Urothelium cell line (cell line): Measurements from ENCODE around the gene NPW.
"Not testable (repeated sequence)": the region's sequence is repeated elsewhere in the genome, so short reads cannot be mapped to it uniquely, and the experiment has no call there.

Experiments used
- DNase-seq: peaks from one replicate; pipeline ENCODE4 v3.0.0; 2011; ENCODE audit warnings: low spot score, mixed read lengths
- FAIRE-seq: peaks from 2 replicates; lab custom pipeline; 2011; peaks lifted over from hg19 to GRCh38; lab: Jason Lieb, UNC

NPW gene

GRCh38 chr16:2001456-2002355, 17.9 kb upstream of the NPW start:
- FAIRE-seq, result peak; percentile 72

GRCh38 chr16:2002406-2003230, 17.0 kb upstream of the NPW start:
- DNase-seq (no peak), FAIRE-seq (no peak)

More at GRCh38 chr16:2001456-2002355, 17.9 kb upstream of the NPW start:
- DNase-seq, result no peak

- DNase-seq (no peak), FAIRE-seq (no peak)
Observed at GRCh38 chr16:2003231-2003826, 16.3 kb upstream of the NPW start.

GRCh38 chr16:2003827-2004641, 15.6 kb upstream of the NPW start:
- peak; percentile 17 for FAIRE-seq

GRCh38 chr16:2004795-2005517, 14.6 kb upstream of the NPW start:
- DNase-seq, result no peak
- FAIRE-seq, result no peak

More at GRCh38 chr16:2003827-2004641, 15.6 kb upstream of the NPW start:
- peak; percentile 95 for DNase-seq

GRCh38 chr16:2005646-2006045, 13.9 kb upstream of the NPW start:
- DNase-seq, result no peak
- no peak for FAIRE-seq

- no peak for FAIRE-seq
Observed at GRCh38 chr16:2006317-2006716, 13.3 kb upstream of the NPW start.

GRCh38 chr16:2007081-2007836, 12.3 kb upstream of the NPW start:
- DNase-seq (no peak), FAIRE-seq (no peak)

More at GRCh38 chr16:2006317-2006716, 13.3 kb upstream of the NPW start:
- DNase-seq, result no peak

- FAIRE-seq, result no peak
- no peak for DNase-seq
Observed at GRCh38 chr16:2008009-2008526, 11.5 kb upstream of the NPW start.

- no peak for FAIRE-seq
- no peak for DNase-seq
Observed at GRCh38 chr16:2008631-2009163, 10.9 kb upstream of the NPW start.

GRCh38 chr16:2009164-2009711, 10.3 kb upstream of the NPW start:
- FAIRE-seq, result no peak
- peak; percentile 40 for DNase-seq

GRCh38 chr16:2009791-2010510, 9.6 kb upstream of the NPW start, which contains the start of gene ZNF598:
ZNF598 (minus strand) TSS chr16:2009821.
- DNase-seq (peak; percentile 96), FAIRE-seq (peak; percentile 96)

- not testable (repeated sequence) for DNase-seq, FAIRE-seq
Observed at GRCh38 chr16:2011726-2012125, 7.9 kb upstream of the NPW start.

GRCh38 chr16:2013527-2013926, 6.1 kb upstream of the NPW start:
- FAIRE-seq (no peak), DNase-seq (no peak)

GRCh38 chr16:2015117-2015946, 4.3 kb upstream of the NPW start:
- FAIRE-seq (no peak), DNase-seq (no peak)

- FAIRE-seq, result no peak
Observed at GRCh38 chr16:2015947-2016208, 3.7 kb upstream of the NPW start.

GRCh38 chr16:2016407-2016922, 3.1 kb upstream of the NPW start:
- DNase-seq (no peak), FAIRE-seq (no peak)

More at GRCh38 chr16:2015947-2016208, 3.7 kb upstream of the NPW start:
- DNase-seq, result no peak
